DMS53 (cell line): ENCODE data around the gene ZNF385C.

ENCODE experiments used
- DNase-seq: peaks from one replicate; lab custom pipeline; 2025; lab: John Stamatoyannopoulos, UW

ZNF385C gene

GRCh38 chr17:42107597-42108576 is 9.6 kb upstream of the ZNF385C start:
- no peak for DNase-seq

- DNase-seq = no peak
Observed at GRCh38 chr17:42107124-42107523, 8.9 kb upstream of the ZNF385C start.

- DNase-seq = no peak
Observed at GRCh38 chr17:42106009-42106408, 7.7 kb upstream of the ZNF385C start.

- DNase-seq = no peak
Observed at GRCh38 chr17:42104264-42104663, 6.0 kb upstream of the ZNF385C start.

- peak; percentile 17 for DNase-seq
Observed at GRCh38 chr17:42103221-42103954, 5.1 kb upstream of the ZNF385C start.

- peak; percentile 67 for DNase-seq
Observed at GRCh38 chr17:42101513-42102292, 3.4 kb upstream of the ZNF385C start.

GRCh38 chr17:42098730-42099399 is 592 bp upstream of the ZNF385C start:
- DNase-seq = no peak

GRCh38 chr17:42096360-42097111 is 1.7 kb downstream of the ZNF385C start:
- no peak for DNase-seq

- DNase-seq = no peak
Observed at GRCh38 chr17:42094375-42095069, 3.8 kb downstream of the ZNF385C start.

GRCh38 chr17:42092939-42093338 is 5.3 kb downstream of the ZNF385C start:
- DNase-seq = no peak

- no peak for DNase-seq
Observed at GRCh38 chr17:42090964-42091790, 7.1 kb downstream of the ZNF385C start.

- no peak for DNase-seq
Observed at GRCh38 chr17:42088736-42089135, 9.5 kb downstream of the ZNF385C start.

- no peak for DNase-seq
Observed at GRCh38 chr17:42087736-42088705, 10.3 kb downstream of the ZNF385C start.

- DNase-seq = no peak
Observed at GRCh38 chr17:42087042-42087701, 11.1 kb downstream of the ZNF385C start.

- no peak for DNase-seq
Observed at GRCh38 chr17:42081516-42082129, 16.6 kb downstream of the ZNF385C start.

GRCh38 chr17:42079541-42079940 is 18.7 kb downstream of the ZNF385C start:
- DNase-seq = no peak

- no peak for DNase-seq
Observed at GRCh38 chr17:42078396-42079043, 19.8 kb downstream of the ZNF385C start.
